ENCODE measurements around the gene CHRM1.
A peak's percentile ranks its signal among the peaks of the same experiment; 100 is the strongest.

CHRM1 gene

DNA sequence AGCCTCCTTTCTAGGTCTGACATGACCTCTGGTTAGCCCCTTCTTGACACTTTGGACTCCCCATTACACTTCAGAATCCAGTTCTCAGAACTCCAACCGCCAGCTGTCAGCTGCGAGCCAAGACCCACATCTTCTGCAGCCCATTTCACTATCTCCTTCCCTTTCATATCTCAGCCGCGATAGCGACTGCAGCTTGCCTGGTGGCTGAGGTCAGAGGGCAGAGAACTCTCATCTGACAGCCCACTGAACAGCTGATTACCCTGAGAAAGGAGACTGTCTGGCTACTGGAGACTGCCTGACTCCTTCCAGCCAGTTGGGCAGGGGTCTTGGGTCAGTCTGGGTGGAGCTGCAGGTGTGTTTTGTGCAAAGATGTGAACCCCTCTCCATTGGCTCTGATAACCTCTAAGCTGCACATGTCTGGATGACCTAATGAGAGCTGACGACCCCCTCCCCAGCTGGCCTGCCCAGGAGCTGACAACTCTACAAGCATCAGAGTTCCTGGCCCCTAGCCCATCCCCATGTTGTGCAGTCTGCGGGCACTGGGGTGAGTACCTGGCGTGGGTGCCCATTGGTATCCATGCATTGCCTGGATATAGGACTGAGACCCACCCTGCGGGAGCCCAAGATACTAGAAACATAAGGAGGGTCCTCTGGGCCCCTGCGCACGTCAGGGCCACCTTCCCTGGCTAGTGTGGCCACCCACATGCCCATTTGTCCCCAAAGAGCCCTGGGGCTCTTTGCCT lies 1.1 kb downstream of the CHRM1 start:
- no peaks in the 10 kb centered on the region for H3K9me3 Mint-ChIP-seq
- TF ChIP-seq CTCF (IDR thresholded peaks at IDR 0.05; ENCODE audit: unreplicated experiment in 3 of 3) = no peak
- peaks cover 27% of the 10 kb centered on the region for H3K4me1 Mint-ChIP-seq
- H3K27me3 Mint-ChIP-seq (ENCODE audit: low read depth) = peaks cover 57% of the 10 kb centered on the region
- H3K36me3 Mint-ChIP-seq (ENCODE audit: low read depth) = no peaks in the 10 kb centered on the region
- H3K4me3 Mint-ChIP-seq = peak overlapping the region in 1 of 3 experiments; percentile 11
- no peak overlapping the region for H3K27ac Mint-ChIP-seq

GRCh38 chr11:62919476-62919875 lies 1.7 kb downstream of the CHRM1 start:
- H3K4me3 Mint-ChIP-seq = peak overlapping the region in 1 of 3 experiments; percentile 11
- no peaks in the 10 kb centered on the region for H3K36me3 Mint-ChIP-seq (ENCODE audit: low read depth)
- no peak for TF ChIP-seq CTCF (IDR thresholded peaks at IDR 0.05; ENCODE audit: unreplicated experiment in 3 of 3)
- no peak overlapping the region for H3K27ac Mint-ChIP-seq
- peaks cover 27% of the 10 kb centered on the region for H3K4me1 Mint-ChIP-seq
- peaks cover 51% of the 10 kb centered on the region for H3K27me3 Mint-ChIP-seq (ENCODE audit: low read depth)
- no peaks in the 10 kb centered on the region for H3K9me3 Mint-ChIP-seq

- H3K27ac Mint-ChIP-seq = no peak overlapping the region
- no peak for TF ChIP-seq CTCF (IDR thresholded peaks at IDR 0.05; ENCODE audit: unreplicated experiment in 3 of 3)
- peaks cover 42% of the 10 kb centered on the region for H3K27me3 Mint-ChIP-seq (ENCODE audit: low read depth)
- H3K36me3 Mint-ChIP-seq (ENCODE audit: low read depth) = no peaks in the 10 kb centered on the region
- H3K4me3 Mint-ChIP-seq = no peak overlapping the region
- H3K4me1 Mint-ChIP-seq = peaks cover 22% of the 10 kb centered on the region
- no peaks in the 10 kb centered on the region for H3K9me3 Mint-ChIP-seq
Observed at GRCh38 chr11:62918531-62918930, 2.6 kb downstream of the CHRM1 start.

- no peak for TF ChIP-seq CTCF (IDR thresholded peaks at IDR 0.05; ENCODE audit: unreplicated experiment in 3 of 3)
- H3K36me3 Mint-ChIP-seq (ENCODE audit: low read depth) = no peaks in the 10 kb centered on the region
- no peak overlapping the region for H3K4me3 Mint-ChIP-seq
- H3K9me3 Mint-ChIP-seq = no peaks in the 10 kb centered on the region
- peaks cover 19% of the 10 kb centered on the region for H3K4me1 Mint-ChIP-seq
- no peak overlapping the region for H3K27ac Mint-ChIP-seq
- peaks cover 37% of the 10 kb centered on the region for H3K27me3 Mint-ChIP-seq (ENCODE audit: low read depth)
Observed at GRCh38 chr11:62917906-62918502, 3.2 kb downstream of the CHRM1 start.

GRCh38 chr11:62914416-62914815 lies 6.7 kb downstream of the CHRM1 start:
- TF ChIP-seq CTCF (IDR thresholded peaks at IDR 0.05; ENCODE audit: unreplicated experiment in 3 of 3) = no peak
- no peak overlapping the region for H3K27ac Mint-ChIP-seq
- H3K27me3 Mint-ChIP-seq (ENCODE audit: low read depth) = peaks cover 18% of the 10 kb centered on the region
- no peaks in the 10 kb centered on the region for H3K9me3 Mint-ChIP-seq
- peaks cover 8% of the 10 kb centered on the region for H3K4me1 Mint-ChIP-seq
- no peaks in the 10 kb centered on the region for H3K36me3 Mint-ChIP-seq (ENCODE audit: low read depth)
- H3K4me3 Mint-ChIP-seq = no peak overlapping the region

GRCh38 chr11:62912268-62912667 lies 8.9 kb downstream of the CHRM1 start:
- Mint-ChIP-seq H3K4me1 (peaks cover 19% of the 10 kb centered on the region), H3K4me3 (no peak overlapping the region), H3K36me3 (ENCODE audit: low read depth) (no peaks in the 10 kb centered on the region), H3K27me3 (ENCODE audit: low read depth) (peaks cover 13% of the 10 kb centered on the region), H3K9me3 (no peaks in the 10 kb centered on the region), H3K27ac (no peak overlapping the region)
- TF ChIP-seq CTCF (IDR thresholded peaks at IDR 0.05; ENCODE audit: unreplicated experiment in 3 of 3) = no peak
